Measurements from ENCODE around the gene RPP14.
"Not testable (repeated sequence)": the region's sequence is repeated elsewhere in the genome, so short reads cannot be mapped to it uniquely, and the experiment has no call there.

RPP14 gene

DNA sequence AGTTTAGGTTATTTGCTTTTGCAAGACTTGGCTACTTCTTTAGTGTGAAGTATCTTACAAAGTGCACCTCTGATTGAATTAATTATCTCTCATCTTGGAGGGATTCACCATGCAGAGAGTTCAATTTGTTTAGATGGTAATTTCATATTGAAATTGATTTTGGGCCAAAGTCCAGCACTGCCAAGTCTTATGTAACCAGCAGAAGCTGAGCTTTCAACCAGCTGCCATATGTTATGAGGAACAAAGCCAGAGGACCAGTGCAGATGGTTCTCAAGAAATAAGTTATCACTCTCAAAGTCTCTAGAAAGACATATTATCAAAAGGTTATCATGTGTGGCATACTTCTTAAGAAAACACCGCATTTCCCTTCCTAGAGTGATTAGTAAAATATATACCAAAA is 39.5 kb upstream of the RPP14 start:
- DNase-seq (ENCODE audit: low read depth), result no peak
- TF ChIP-seq, protein P1, sequence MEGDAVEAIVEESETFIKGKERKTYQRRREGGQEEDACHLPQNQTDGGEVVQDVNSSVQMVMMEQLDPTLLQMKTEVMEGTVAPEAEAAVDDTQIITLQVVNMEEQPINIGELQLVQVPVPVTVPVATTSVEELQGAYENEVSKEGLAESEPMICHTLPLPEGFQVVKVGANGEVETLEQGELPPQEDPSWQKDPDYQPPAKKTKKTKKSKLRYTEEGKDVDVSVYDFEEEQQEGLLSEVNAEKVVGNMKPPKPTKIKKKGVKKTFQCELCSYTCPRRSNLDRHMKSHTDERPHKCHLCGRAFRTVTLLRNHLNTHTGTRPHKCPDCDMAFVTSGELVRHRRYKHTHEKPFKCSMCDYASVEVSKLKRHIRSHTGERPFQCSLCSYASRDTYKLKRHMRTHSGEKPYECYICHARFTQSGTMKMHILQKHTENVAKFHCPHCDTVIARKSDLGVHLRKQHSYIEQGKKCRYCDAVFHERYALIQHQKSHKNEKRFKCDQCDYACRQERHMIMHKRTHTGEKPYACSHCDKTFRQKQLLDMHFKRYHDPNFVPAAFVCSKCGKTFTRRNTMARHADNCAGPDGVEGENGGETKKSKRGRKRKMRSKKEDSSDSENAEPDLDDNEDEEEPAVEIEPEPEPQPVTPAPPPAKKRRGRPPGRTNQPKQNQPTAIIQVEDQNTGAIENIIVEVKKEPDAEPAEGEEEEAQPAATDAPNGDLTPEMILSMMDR (IDR thresholded peaks at IDR 0.05; ENCODE audit: insufficient read depth, low read depth, low read length, missing control alignments), result no peak
- no peak overlapping the region for H3K4me3 ChIP-seq (ENCODE audit: low read depth, low read length)

DNA sequence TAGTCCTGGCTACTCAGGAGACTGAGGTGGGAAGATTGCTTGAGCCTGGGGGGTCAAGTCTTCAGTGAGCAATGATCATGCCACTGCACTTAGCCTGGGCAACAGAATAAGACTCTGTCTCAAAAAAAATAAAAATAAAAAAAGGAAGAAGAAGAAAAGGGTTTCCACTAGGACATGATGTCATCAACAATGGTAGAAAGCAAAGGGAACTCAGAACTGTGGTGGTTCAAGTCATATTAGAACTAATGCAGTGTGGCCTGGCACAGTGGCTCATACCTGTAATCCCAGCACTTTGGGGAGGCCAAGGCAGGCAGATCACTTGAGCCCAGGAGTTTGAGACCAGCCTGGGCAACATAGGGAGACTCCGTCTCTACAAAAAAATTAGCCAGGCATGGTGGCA is 38.5 kb upstream of the RPP14 start:
- not testable (repeated sequence) for DNase-seq (ENCODE audit: low read depth); H3K4me3 ChIP-seq (ENCODE audit: low read depth, low read length)

DNA sequence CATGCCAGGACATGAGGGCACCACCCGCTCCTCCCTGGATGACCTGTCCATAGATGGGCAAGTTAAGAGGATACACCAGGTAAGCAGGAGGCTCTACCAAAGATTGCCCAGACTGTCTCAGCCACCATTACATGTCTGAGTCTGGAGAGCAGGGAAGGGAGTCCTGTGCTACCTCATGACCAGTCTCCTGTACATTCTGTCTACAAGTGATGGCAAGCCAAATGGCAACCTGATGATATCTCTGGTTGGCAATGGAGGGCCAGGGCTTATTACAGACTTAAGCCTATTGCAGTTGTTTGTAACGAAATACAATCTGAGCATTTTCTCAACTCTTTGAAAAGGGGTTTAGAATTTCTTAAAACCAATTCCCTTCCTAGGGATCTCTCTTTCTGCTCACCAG is 36.7 kb upstream of the RPP14 start:
- no peak for DNase-seq (ENCODE audit: low read depth)

DNA sequence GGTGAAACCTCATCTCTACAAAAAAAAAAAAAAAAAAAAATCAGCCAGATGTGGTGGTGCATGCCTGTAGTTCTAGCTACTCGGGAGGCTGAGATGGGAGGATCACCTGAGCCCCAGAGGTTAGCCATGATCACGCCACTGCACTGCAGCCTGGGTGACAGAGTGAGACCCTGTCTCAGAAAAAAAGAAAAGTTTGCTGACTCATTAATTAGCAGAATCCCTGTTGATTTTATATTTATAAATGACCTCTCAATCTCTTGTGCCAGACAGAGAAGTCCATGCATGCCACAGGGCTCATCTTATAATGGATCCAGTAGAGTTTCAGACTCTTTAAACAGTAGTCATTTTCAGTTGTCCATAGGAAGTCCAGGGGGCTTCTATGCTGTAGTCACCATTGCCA is 35.6 kb upstream of the RPP14 start:
- TF ChIP-seq, protein P1 (IDR thresholded peaks at IDR 0.05; ENCODE audit: insufficient read depth, low read depth, low read length, missing control alignments), result no peak
- DNase-seq (ENCODE audit: low read depth), result no peak
- H3K4me3 ChIP-seq (ENCODE audit: low read depth, low read length), result no peak overlapping the region

More for the DNA sequence above, 36.7 kb upstream of the RPP14 start:
- TF ChIP-seq, protein P1 (IDR thresholded peaks at IDR 0.05; ENCODE audit: insufficient read depth, low read depth, low read length, missing control alignments), result no peak
- no peak overlapping the region for H3K4me3 ChIP-seq (ENCODE audit: low read depth, low read length)

DNA sequence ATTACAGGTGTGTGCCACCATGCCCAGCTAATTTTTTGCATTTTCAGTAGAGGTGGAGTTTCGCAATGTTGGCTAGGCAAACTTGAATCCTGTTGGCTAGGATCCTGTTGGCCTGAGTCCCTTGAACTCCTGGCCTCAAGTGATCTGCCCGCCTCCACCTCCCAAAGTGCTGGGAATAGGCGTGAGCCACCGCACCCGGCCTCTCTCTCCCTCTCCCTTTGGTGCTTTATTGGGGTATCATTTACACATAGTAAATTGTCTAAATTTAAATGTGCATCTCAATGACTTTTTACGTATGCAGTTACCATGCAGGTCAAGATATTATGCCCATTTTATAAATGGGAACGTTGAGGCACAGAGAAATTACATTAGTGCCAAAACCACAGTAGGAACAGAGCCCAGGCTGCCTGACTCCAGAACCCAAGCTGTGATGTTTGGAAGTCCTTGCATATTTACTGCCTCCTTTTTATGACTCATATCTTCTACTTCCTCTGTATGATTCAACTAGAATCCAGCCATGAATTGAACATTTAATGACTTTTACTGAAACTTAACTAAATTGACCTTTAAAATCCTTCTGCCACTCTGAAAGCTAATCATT is 34.0 kb upstream of the RPP14 start:
- H3K4me3 ChIP-seq (ENCODE audit: low read depth, low read length), result no peak overlapping the region
- TF ChIP-seq, protein P1 (IDR thresholded peaks at IDR 0.05; ENCODE audit: insufficient read depth, low read depth, low read length, missing control alignments), result no peak
- DNase-seq (ENCODE audit: low read depth), result no peak

DNA sequence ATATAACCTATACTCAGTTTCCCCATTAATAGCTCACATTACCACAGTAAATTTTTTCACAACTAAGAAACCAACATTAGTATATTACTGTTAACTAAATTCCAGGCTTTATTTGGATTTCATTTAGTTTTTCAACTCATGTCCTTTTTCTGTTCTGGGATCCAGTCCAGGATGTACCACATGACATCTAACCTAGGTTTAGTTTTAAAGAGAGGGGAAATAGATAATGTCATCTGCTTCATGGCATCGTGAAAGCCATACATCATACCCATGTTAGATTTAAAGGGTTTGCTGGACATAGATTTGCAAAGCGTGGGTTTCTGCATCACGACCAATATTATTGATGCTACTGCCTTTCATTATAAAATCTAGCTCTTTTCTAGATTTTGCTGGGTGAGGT is 33.2 kb upstream of the RPP14 start:
- no peak overlapping the region for H3K4me3 ChIP-seq (ENCODE audit: low read depth, low read length)
- no peak for DNase-seq (ENCODE audit: low read depth)
- TF ChIP-seq, protein P1 (IDR thresholded peaks at IDR 0.05; ENCODE audit: insufficient read depth, low read depth, low read length, missing control alignments), result no peak

DNA sequence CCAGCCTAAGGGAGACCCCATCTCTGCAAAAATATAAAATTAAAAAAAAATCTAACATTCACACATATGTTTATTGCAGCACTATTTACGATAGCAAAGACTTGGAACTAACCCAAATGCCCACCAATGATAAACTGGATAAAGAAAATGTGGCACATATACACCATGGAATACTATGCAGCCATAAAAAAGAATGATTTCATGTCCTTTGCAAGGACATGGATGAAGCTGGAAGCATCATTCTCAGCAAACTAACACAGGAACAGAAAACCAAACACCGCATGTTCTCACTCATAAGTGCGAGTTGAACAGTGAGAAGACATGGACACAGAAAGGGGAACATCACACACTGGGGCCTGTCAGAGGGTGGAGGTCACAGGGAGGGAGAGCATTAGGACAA is 32.7 kb upstream of the RPP14 start:
- H3K4me3 ChIP-seq (ENCODE audit: low read depth, low read length); DNase-seq (ENCODE audit: low read depth): not testable (repeated sequence)

DNA sequence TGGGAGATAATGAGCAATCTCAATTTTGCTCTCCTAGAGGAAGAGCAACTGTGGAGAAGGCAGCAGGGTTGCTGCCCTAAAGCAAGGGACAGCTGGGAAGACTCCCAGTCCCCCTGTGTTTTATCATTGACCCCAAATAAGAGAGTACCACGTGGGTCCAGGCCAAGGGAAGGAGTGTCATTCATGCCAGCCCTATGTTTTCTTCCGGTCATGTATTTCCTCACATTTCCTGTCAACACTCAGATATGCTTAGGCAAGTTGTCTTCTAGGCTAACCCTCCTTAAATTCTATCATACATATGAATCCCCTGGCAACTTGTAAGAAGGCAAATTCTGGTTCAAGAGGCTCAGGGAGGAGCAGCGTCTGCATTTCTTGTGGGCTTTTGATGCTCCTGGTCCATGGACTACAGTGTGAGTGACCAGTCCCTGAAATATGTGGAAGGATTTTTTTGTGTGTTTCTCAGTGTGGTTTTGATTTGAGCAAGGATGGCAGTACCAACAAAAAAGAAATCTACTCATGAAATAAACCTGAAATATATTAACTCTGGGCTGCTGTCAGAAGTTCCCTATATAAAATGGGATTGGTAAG is 31.9 kb upstream of the RPP14 start:
- no peak overlapping the region for H3K4me3 ChIP-seq (ENCODE audit: low read depth, low read length)
- DNase-seq (ENCODE audit: low read depth), result no peak
- TF ChIP-seq, protein P1 (IDR thresholded peaks at IDR 0.05; ENCODE audit: insufficient read depth, low read depth, low read length, missing control alignments), result no peak

Measured in GM12865 (cell line).